SK-N-SH (cell line): ENCODE results near the gene COLEC11. TPM values are rescaled to one million over a fixed set of nuclear protein-coding genes. Genes with fewer than 3 reads are reported as not detected.
A peak's percentile ranks its signal among the peaks of the same experiment; 100 is the strongest.

ENCODE experiments used
- CTCF ChIA-PET: fragments of 300-600, 350-600 bp; formaldehyde crosslinking; extraction: SDS; loops from one replicate; lab custom pipeline; 2021; lab: Yijun Ruan, JAX
- POLR2A ChIA-PET: fragments of 350-600 bp; sonication (Branson Sonifier 250); formaldehyde crosslinking; extraction: SDS; loops from one replicate; lab custom pipeline; 2020; ENCODE audit warnings: antibody characterized with exemption, inconsistent platforms; lab: Yijun Ruan, JAX
- DNase-seq: peaks from one replicate; pipeline ENCODE4 v3.0.0; 2012
- H2AFZ ChIP-seq: fragments of 200-600 bp; sonication (generic); 2 replicates; pipeline ENCODE4 v1.8.1; 2016; ENCODE audit warnings: antibody characterized with exemption, mild to moderate bottlenecking, low read depth
- H3F3A ChIP-seq: fragments of 200-600 bp; sonication (generic); replicated peaks from 2 replicates; pipeline ENCODE3; 2016; ENCODE audit warnings: antibody characterized with exemption, mild to moderate bottlenecking; ENCODE audit not compliant: insufficient read depth
- H3K27ac ChIP-seq, 2 experiments: fragments of 200-500 bp in 1 of 2; fragments of 200-600 bp in 1 of 2; sonication (Bioruptor generic) in 1 of 2; sonication (generic), shearing (Covaris generic) in 1 of 2; 2 replicates each; pipeline versions ENCODE4 v1.5.1 to v1.6.1; 2014 to 2016; ENCODE audit warnings: low read depth in 2 of 2, inconsistent platforms in 1 of 2, low read length in 1 of 2, mild to moderate bottlenecking in 1 of 2, mixed read lengths in 1 of 2
- H3K27me3 ChIP-seq: fragments of 200-600 bp; sonication (generic), shearing (Covaris generic); 2 replicates; pipeline ENCODE4 v1.6.1; 2016; ENCODE audit warnings: mixed run types; ENCODE audit not compliant: insufficient read depth
- H3K36me3 ChIP-seq, 2 experiments: fragments of 200-500 bp in 1 of 2; fragments of 200-600 bp in 1 of 2; sonication (Bioruptor generic) in 1 of 2; sonication (generic) in 1 of 2; replicated peaks in 1 of 2; 2 replicates each; pipeline versions ENCODE3 to v1.5.1; 2014 to 2016; ENCODE audit warnings: low read length in 1 of 2, mild to moderate bottlenecking in 1 of 2; ENCODE audit not compliant: insufficient read depth in 2 of 2, control insufficient read depth in 1 of 2
- H3K4me1 ChIP-seq, 2 experiments: fragments of 200-500 bp in 1 of 2; fragments of 200-600 bp in 1 of 2; sonication (Bioruptor generic) in 1 of 2; sonication (generic), shearing (Covaris generic) in 1 of 2; 2 replicates each; pipeline versions ENCODE4 v1.5.1 to v1.6.1; 2014 to 2016; ENCODE audit warnings: low read depth in 1 of 2, low read length in 1 of 2, mixed run types in 1 of 2; ENCODE audit not compliant: insufficient read depth in 2 of 2, control insufficient read depth in 1 of 2
- H3K4me2 ChIP-seq: fragments of 200-600 bp; sonication (generic), shearing (Covaris generic); 2 replicates; pipeline ENCODE4 v1.6.1; 2017; ENCODE audit warnings: mixed run types
- H3K4me3 ChIP-seq, 2 experiments: fragments of 200-500 bp in 1 of 2; fragments of 200-600 bp in 1 of 2; sonication (Bioruptor generic) in 1 of 2; sonication (generic), shearing (Covaris generic) in 1 of 2; 2 replicates each; pipeline versions ENCODE4 v1.5.1 to v1.8.1; 2014 to 2016; ENCODE audit warnings: low read depth in 2 of 2, inconsistent platforms in 1 of 2, low read length in 1 of 2, mild to moderate bottlenecking in 1 of 2, mixed read lengths in 1 of 2, moderate library complexity in 1 of 2
- H3K79me2 ChIP-seq: fragments of 200-600 bp; sonication (generic); 2 replicates; pipeline ENCODE4 v1.8.1; 2017; ENCODE audit warnings: mild to moderate bottlenecking; ENCODE audit not compliant: insufficient read depth
- H3K9ac ChIP-seq: fragments of 200-600 bp; sonication (generic); 2 replicates; pipeline ENCODE4 v1.6.1; 2017; ENCODE audit warnings: mixed run types
- H3K9me2 ChIP-seq: fragments of 200-600 bp; sonication (generic); 2 replicates; pipeline ENCODE4 v1.6.1; 2017; ENCODE audit warnings: mixed run types
- H3K9me3 ChIP-seq: fragments of 200-600 bp; sonication (generic); 2 replicates; pipeline ENCODE4 v1.6.1; 2017; ENCODE audit warnings: mixed run types, mild to moderate bottlenecking, moderate library complexity
- H4K20me1 ChIP-seq: fragments of 200-600 bp; sonication (generic); 2 replicates; pipeline ENCODE4 v1.6.1; 2017; ENCODE audit warnings: mild to moderate bottlenecking, mixed run types; ENCODE audit not compliant: insufficient read depth
- CHD2 ChIP-seq: fragments of 150-350 bp; IDR thresholded peaks from 2 replicates; pipeline ENCODE4 v1.6.1; 2018; ENCODE audit warnings: low read length; ENCODE audit not compliant: partially characterized antibody
- CTCF ChIP-seq: fragments of 200-600 bp; sonication (generic); IDR thresholded peaks from 2 replicates; pipeline ENCODE4 v1.6.1; 2017; ENCODE audit warnings: antibody characterized with exemption, mild to moderate bottlenecking, moderate library complexity
- NRF1 ChIP-seq: IDR thresholded peaks from 2 replicates; pipeline ENCODE4 v1.6.1; 2012; ENCODE audit warnings: low read depth, mild to moderate bottlenecking, low read length
- RAD21 ChIP-seq: IDR thresholded peaks from 2 replicates; pipeline ENCODE4 v1.6.1; 2012; ENCODE audit warnings: mild to moderate bottlenecking, low read length
- SMC3 ChIP-seq: IDR thresholded peaks from 2 replicates; pipeline ENCODE4 v1.6.1; 2012; ENCODE audit warnings: low read depth, low read length, improper control_type of control experiment
- YY1 ChIP-seq: IDR thresholded peaks from 2 replicates; pipeline ENCODE4 v1.4.0; 2012; ENCODE audit warnings: low read depth, mild to moderate bottlenecking
- polyA plus RNA-seq, 3 experiments: library from polyadenylated mRNA; depleted of rRNA; stranded (reverse); fragments of >200 nt; gene quantifications; 2 replicates each; pipeline ENCODE4 v1.2.3, GENCODE V29; 2012
- small RNA-seq, 7 experiments: library from RNA; depleted of rRNA; stranded (forward); fragments of <200 nt; gene quantifications; one replicate each; pipeline ENCODE3, GENCODE V24; 2012

Gene COLEC11
- polyA plus RNA-seq, 1 of the 3 experiments (the other 2 are of a cell fraction), result 8.7 TPM

- Histone ChIP-seq H3K4me3 (no peak overlapping the region), H3K79me2 (no peaks in the 10 kb centered on the region), H3K27ac (no peak overlapping the region), H2AFZ (no peak overlapping the region), H3K36me3 (no peaks in the 10 kb centered on the region), H4K20me1 (no peaks in the 10 kb centered on the region), H3F3A (peaks cover 4% of the 10 kb centered on the region), H3K9me2 (no peaks in the 10 kb centered on the region), H3K9me3 (no peaks in the 10 kb centered on the region), H3K27me3 (no peaks in the 10 kb centered on the region), H3K4me1 (no peaks in the 10 kb centered on the region), H3K9ac (no peak overlapping the region), H3K4me2 (no peak overlapping the region)
- ChIA-PET POLR2A (no interaction called here), CTCF (interaction anchor here (0.7 to 4.2 kb wide), 19 partner anchors 8 to 135 kb away, joined by 3 to 24 read pairs (median 5); no protein-coding TSS in a partner anchor)
- TF ChIP-seq RAD21 (peak; percentile 78), YY1 (no peak), CTCF (peak; percentile 45), CHD2 (no peak), NRF1 (no peak), SMC3 (peak; percentile 20; the same call in 1 of the 2 replicates)
- peak; percentile 68 for DNase-seq
Measured at GRCh38 chr2:3692375-3692774, 97.5 kb downstream of the COLEC11 start.

Small RNAs within 50 kb of the gene (small RNA-seq; reads per million reads assigned to genes)
- gene TMSB4XP2, result 0 reads per million in 7 experiments

Other genes with a start within 250 kb of the COLEC11 start
- 85.9 and 103 TPM in 2 replicates for gene EIPR1, start 217.3 kb upstream of the COLEC11 start, polyA plus RNA-seq (2012; rRNA removed)
- gene TRAPPC12, start 215.4 kb upstream of the COLEC11 start, polyA plus RNA-seq (2012; rRNA removed), result 59.5 and 83.3 TPM in 2 replicates
- 49.4 and 67.2 TPM in 2 replicates for gene ADI1, start 75.6 kb upstream of the COLEC11 start, polyA plus RNA-seq (2012; rRNA removed)
- 34.4 and 35.3 TPM in 2 replicates for gene RNASEH1, start 36.8 kb upstream of the COLEC11 start, polyA plus RNA-seq (2012; rRNA removed)
- 2,166 and 2,477 TPM in 2 replicates for gene RPS7, start 19.9 kb upstream of the COLEC11 start, polyA plus RNA-seq (2012; rRNA removed)
- gene ALLC, start 63.1 kb downstream of the COLEC11 start, polyA plus RNA-seq (2012; rRNA removed), result 0.08 TPM in 1 of 2 replicates, not detected in the other
- not detected in 2 replicates for gene DCDC2C, start 108.5 kb downstream of the COLEC11 start, polyA plus RNA-seq (2012; rRNA removed)